Daoy (cell line): ENCODE data around the gene EXOC3. TPM values are rescaled to one million over a fixed set of nuclear protein-coding genes. Genes with fewer than 3 reads are reported as not detected.

Source experiments
- DNase-seq: peaks from one replicate; pipeline ENCODE4 v3.0.0-alpha.2; 2015; ENCODE audit warnings: low read depth
- total RNA-seq: library from RNA; depleted of rRNA; stranded (reverse); fragments of >200 nt; shearing (Covaris generic); gene quantifications from 2 replicates; pipeline ENCODE4 v1.2.3, GENCODE V29; 2014

Gene EXOC3
- total RNA-seq, 1 experiment from 2014 or later: 35.7 TPM

- DNase-seq: peak; percentile 53
Measured at GRCh38 chr5:456351-457194, 13.6 kb downstream of the EXOC3 start.

- no peak for DNase-seq
Measured at GRCh38 chr5:457195-457961, 14.4 kb downstream of the EXOC3 start.

GRCh38 chr5:458547-459353 lies 15.8 kb downstream of the EXOC3 start:
- peak; percentile 88 for DNase-seq

GRCh38 chr5:459562-460272 lies 16.7 kb downstream of the EXOC3 start:
- DNase-seq: no peak

- no peak for DNase-seq
Measured at GRCh38 chr5:460273-460625, 17.3 kb downstream of the EXOC3 start.

- DNase-seq: no peak
Measured at GRCh38 chr5:462051-462481, 19.1 kb downstream of the EXOC3 start.

GRCh38 chr5:463301-463700 lies 20.3 kb downstream of the EXOC3 start:
- no peak for DNase-seq

GRCh38 chr5:463952-464351 lies 21.0 kb downstream of the EXOC3 start:
- no peak for DNase-seq

GRCh38 chr5:464446-464842 lies 21.5 kb downstream of the EXOC3 start:
- no peak for DNase-seq

- DNase-seq: no peak
Measured at GRCh38 chr5:464843-465590, 22.0 kb downstream of the EXOC3 start.

GRCh38 chr5:465591-466403 lies 22.8 kb downstream of the EXOC3 start:
- DNase-seq: no peak

GRCh38 chr5:466661-467310 lies 23.8 kb downstream of the EXOC3 start:
- no peak for DNase-seq

- DNase-seq: no peak
Measured at GRCh38 chr5:468401-468800, 25.4 kb downstream of the EXOC3 start.

GRCh38 chr5:469752-470483 lies 26.9 kb downstream of the EXOC3 start:
- DNase-seq: no peak

- no peak for DNase-seq
Measured at GRCh38 chr5:470961-471749, 28.2 kb downstream of the EXOC3 start.

GRCh38 chr5:471750-472058 lies 28.7 kb downstream of the EXOC3 start:
- DNase-seq: no peak

GRCh38 chr5:472076-472655 lies 29.2 kb downstream of the EXOC3 start:
- DNase-seq: peak; percentile 34
